ENCODE results near the gene SLC39A13.

The SLC39A13 gene

DNA sequence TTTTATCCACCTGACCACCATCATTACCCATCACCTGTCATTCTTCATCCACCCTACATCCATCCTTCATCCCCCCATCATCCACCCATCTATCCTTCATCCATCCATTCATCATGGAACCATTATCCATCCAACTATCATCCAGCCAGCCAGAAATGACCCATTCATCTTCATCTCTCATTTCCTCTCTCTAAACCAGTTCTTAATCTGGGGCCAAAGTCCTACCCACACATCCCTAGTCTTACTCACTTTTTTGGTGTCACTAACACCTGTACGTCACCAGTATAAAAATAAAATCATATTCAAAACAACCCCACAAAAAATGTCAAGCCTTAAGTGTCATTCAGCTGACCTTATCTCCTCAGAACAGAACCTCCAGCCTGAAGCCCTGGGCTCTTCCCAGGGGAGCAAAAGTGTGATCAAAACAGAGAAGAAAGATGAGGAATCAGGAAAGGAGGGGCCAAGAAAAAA is 42.3 kb upstream of the SLC39A13 start:
- H3K4me3 ChIP-seq (ENCODE audit: low read length) = no peak overlapping the region
- DNase-seq = no peak
- no peaks in the 10 kb centered on the region for H4K20me1 ChIP-seq (ENCODE audit: insufficient read depth, low read length)
- TF ChIP-seq, protein P1, sequence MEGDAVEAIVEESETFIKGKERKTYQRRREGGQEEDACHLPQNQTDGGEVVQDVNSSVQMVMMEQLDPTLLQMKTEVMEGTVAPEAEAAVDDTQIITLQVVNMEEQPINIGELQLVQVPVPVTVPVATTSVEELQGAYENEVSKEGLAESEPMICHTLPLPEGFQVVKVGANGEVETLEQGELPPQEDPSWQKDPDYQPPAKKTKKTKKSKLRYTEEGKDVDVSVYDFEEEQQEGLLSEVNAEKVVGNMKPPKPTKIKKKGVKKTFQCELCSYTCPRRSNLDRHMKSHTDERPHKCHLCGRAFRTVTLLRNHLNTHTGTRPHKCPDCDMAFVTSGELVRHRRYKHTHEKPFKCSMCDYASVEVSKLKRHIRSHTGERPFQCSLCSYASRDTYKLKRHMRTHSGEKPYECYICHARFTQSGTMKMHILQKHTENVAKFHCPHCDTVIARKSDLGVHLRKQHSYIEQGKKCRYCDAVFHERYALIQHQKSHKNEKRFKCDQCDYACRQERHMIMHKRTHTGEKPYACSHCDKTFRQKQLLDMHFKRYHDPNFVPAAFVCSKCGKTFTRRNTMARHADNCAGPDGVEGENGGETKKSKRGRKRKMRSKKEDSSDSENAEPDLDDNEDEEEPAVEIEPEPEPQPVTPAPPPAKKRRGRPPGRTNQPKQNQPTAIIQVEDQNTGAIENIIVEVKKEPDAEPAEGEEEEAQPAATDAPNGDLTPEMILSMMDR (IDR thresholded peaks at IDR 0.05; ENCODE audit: low read length) = no peak
- TF ChIP-seq EZH2 (optimal IDR thresholded peaks at IDR 0.05; ENCODE audit: low read depth, low read length) = no peak
- TF ChIP-seq EZH2phosphoT487 (IDR thresholded peaks at IDR 0.05; ENCODE audit: low read length) = no peak
- H3K79me2 ChIP-seq (ENCODE audit: low read length) = no peaks in the 10 kb centered on the region
- H3K4me2 ChIP-seq (ENCODE audit: low read depth, low read length) = no peak overlapping the region
- no peaks in the 10 kb centered on the region for H3K9me3 ChIP-seq (replicated peaks; ENCODE audit: insufficient read depth, low read length)
- no peaks in the 10 kb centered on the region for H3K9me2 ChIP-seq (replicated peaks; ENCODE audit: insufficient read depth, low read length)
- no peaks in the 10 kb centered on the region for H3K27me3 ChIP-seq (replicated peaks; ENCODE audit: insufficient read depth, low read length)
- H3K9ac ChIP-seq (ENCODE audit: low read length) = no peak overlapping the region
- H3K4me1 ChIP-seq (ENCODE audit: low read length) = no peaks in the 10 kb centered on the region
- no peak overlapping the region for H2AFZ ChIP-seq (ENCODE audit: low read length)
- H3K27ac ChIP-seq (ENCODE audit: low read length) = no peak overlapping the region
- no peaks in the 10 kb centered on the region for H3K36me3 ChIP-seq (replicated peaks; ENCODE audit: insufficient read depth, low read length)
- no peaks in the 10 kb centered on the region for H3F3A ChIP-seq (ENCODE audit: insufficient read depth, low read length)

DNA sequence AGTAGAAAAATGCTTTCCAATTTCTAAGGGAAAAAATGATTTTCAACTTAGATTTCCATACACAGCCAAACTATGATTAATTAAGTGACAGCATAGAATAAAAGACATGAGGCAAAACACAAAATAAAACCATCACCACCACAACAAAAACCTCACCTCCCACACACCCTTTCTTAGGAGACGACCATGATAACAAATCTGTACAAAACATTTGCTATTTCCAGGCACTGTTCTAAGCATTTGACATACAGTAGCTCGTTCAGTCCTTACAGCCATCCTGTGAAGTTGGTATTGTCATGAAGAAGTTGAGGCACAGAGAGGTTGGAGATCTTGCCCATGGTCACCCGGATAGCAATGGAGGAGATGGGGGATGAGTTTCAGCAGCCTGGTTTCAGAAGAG is 38.7 kb upstream of the SLC39A13 start:
- no peaks in the 10 kb centered on the region for H3K9me2 ChIP-seq (replicated peaks; ENCODE audit: insufficient read depth, low read length)
- TF ChIP-seq EZH2phosphoT487 (IDR thresholded peaks at IDR 0.05; ENCODE audit: low read length) (no peak), EZH2 (optimal IDR thresholded peaks at IDR 0.05; ENCODE audit: low read depth, low read length) (no peak)
- TF ChIP-seq, protein P1 (IDR thresholded peaks at IDR 0.05; ENCODE audit: low read length) = no peak
- no peak overlapping the region for H3K4me3 ChIP-seq (ENCODE audit: low read length)
- H2AFZ ChIP-seq (ENCODE audit: low read length) = no peak overlapping the region
- H3K9me3 ChIP-seq (replicated peaks; ENCODE audit: insufficient read depth, low read length) = no peaks in the 10 kb centered on the region
- H3K79me2 ChIP-seq (ENCODE audit: low read length) = no peaks in the 10 kb centered on the region
- H3K27ac ChIP-seq (ENCODE audit: low read length) = no peak overlapping the region
- no peaks in the 10 kb centered on the region for H4K20me1 ChIP-seq (ENCODE audit: insufficient read depth, low read length)
- H3K4me1 ChIP-seq (ENCODE audit: low read length) = no peaks in the 10 kb centered on the region
- H3K4me2 ChIP-seq (ENCODE audit: low read depth, low read length) = no peak overlapping the region
- H3F3A ChIP-seq (ENCODE audit: insufficient read depth, low read length) = no peaks in the 10 kb centered on the region
- H3K36me3 ChIP-seq (replicated peaks; ENCODE audit: insufficient read depth, low read length) = no peaks in the 10 kb centered on the region
- H3K9ac ChIP-seq (ENCODE audit: low read length) = no peak overlapping the region
- DNase-seq = no peak
- H3K27me3 ChIP-seq (replicated peaks; ENCODE audit: insufficient read depth, low read length) = no peaks in the 10 kb centered on the region

GRCh38 chr11:47372422-47372821 is 36.0 kb upstream of the SLC39A13 start:
- no peaks in the 10 kb centered on the region for H3K79me2 ChIP-seq (ENCODE audit: low read length)
- H3K4me3 ChIP-seq (ENCODE audit: low read length) = no peak overlapping the region
- DNase-seq = no peak
- no peak overlapping the region for H2AFZ ChIP-seq (ENCODE audit: low read length)
- H3K9me2 ChIP-seq (replicated peaks; ENCODE audit: insufficient read depth, low read length) = no peaks in the 10 kb centered on the region
- H3K27me3 ChIP-seq (replicated peaks; ENCODE audit: insufficient read depth, low read length) = no peaks in the 10 kb centered on the region
- H3F3A ChIP-seq (ENCODE audit: insufficient read depth, low read length) = no peaks in the 10 kb centered on the region
- H3K9ac ChIP-seq (ENCODE audit: low read length) = no peak overlapping the region
- no peaks in the 10 kb centered on the region for H4K20me1 ChIP-seq (ENCODE audit: insufficient read depth, low read length)
- no peak overlapping the region for H3K27ac ChIP-seq (ENCODE audit: low read length)
- no peaks in the 10 kb centered on the region for H3K4me1 ChIP-seq (ENCODE audit: low read length)
- H3K9me3 ChIP-seq (replicated peaks; ENCODE audit: insufficient read depth, low read length) = no peaks in the 10 kb centered on the region
- H3K4me2 ChIP-seq (ENCODE audit: low read depth, low read length) = no peak overlapping the region
- TF ChIP-seq EZH2 (optimal IDR thresholded peaks at IDR 0.05; ENCODE audit: low read depth, low read length) (no peak), EZH2phosphoT487 (IDR thresholded peaks at IDR 0.05; ENCODE audit: low read length) (no peak)
- TF ChIP-seq, protein P1 (IDR thresholded peaks at IDR 0.05; ENCODE audit: low read length) = no peak
- no peaks in the 10 kb centered on the region for H3K36me3 ChIP-seq (replicated peaks; ENCODE audit: insufficient read depth, low read length)
